Measurements from ENCODE around the gene KRT222. TPM values are rescaled to one million over a fixed set of nuclear protein-coding genes. Genes with fewer than 3 reads are reported as not detected.

The KRT222 gene
- total RNA-seq: 1.3 TPM
- long read RNA-seq, partial matches to known transcripts: 0 of 3 reads
- long read RNA-seq, other reads (novel, unspliced or antisense): 0 of 3 reads

GRCh38 chr17:40664582-40665333, at the start of gene KRT222:
Gene KRT222 (minus strand): TSS chr17:40665177. CDS start chr17:40665099, 78 bp downstream.
- H3K27me3 ChIP-seq: peaks cover 24% of the 10 kb centered on the region
- H3K27ac ChIP-seq: no peak within 1 kb of the TSS
- no peaks in the 10 kb centered on the region for H3K4me1 ChIP-seq
- peak within 1 kb of the TSS; percentile 27 for H3K4me3 ChIP-seq
- DNase-seq: no peak
- intact Hi-C loops (cut with DNase I): no loop called here
- no peaks in the 10 kb centered on the region for H3K36me3 ChIP-seq
- TF ChIP-seq, protein P1, sequence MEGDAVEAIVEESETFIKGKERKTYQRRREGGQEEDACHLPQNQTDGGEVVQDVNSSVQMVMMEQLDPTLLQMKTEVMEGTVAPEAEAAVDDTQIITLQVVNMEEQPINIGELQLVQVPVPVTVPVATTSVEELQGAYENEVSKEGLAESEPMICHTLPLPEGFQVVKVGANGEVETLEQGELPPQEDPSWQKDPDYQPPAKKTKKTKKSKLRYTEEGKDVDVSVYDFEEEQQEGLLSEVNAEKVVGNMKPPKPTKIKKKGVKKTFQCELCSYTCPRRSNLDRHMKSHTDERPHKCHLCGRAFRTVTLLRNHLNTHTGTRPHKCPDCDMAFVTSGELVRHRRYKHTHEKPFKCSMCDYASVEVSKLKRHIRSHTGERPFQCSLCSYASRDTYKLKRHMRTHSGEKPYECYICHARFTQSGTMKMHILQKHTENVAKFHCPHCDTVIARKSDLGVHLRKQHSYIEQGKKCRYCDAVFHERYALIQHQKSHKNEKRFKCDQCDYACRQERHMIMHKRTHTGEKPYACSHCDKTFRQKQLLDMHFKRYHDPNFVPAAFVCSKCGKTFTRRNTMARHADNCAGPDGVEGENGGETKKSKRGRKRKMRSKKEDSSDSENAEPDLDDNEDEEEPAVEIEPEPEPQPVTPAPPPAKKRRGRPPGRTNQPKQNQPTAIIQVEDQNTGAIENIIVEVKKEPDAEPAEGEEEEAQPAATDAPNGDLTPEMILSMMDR (IDR thresholded peaks at IDR 0.05): no peak
- H3K9me3 ChIP-seq: no peaks in the 10 kb centered on the region
- no peak for ATAC-seq

DNA sequence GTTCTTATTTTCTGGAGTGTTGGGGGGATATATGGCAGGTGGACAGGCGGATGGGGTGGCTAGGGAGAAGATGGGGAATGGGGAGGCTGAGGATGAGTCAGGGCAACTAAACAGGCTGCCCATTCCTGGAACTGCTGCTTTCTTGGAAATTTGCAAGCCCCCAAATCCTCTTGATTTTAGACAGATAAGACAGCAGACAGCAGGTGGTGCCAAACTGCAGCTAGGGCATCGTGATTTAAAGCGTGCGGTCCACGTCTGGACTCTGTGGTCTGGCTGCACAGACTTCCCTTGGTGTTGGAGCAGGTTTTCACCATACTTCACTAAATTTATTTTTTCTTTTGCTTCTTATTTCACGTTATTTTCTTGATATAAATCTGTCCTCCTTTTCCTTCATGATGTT, 49.5 kb upstream of the KRT222 start:
- no peak for ATAC-seq
- Histone ChIP-seq H3K27ac (no peak overlapping the region), H3K4me3 (no peak overlapping the region), H3K9me3 (no peaks in the 10 kb centered on the region), H3K27me3 (no peaks in the 10 kb centered on the region), H3K36me3 (no peaks in the 10 kb centered on the region), H3K4me1 (no peaks in the 10 kb centered on the region)
- intact Hi-C loops (cut with DNase I): no loop called here
- no peak for DNase-seq
- TF ChIP-seq, protein P1 (IDR thresholded peaks at IDR 0.05): no peak

DNA sequence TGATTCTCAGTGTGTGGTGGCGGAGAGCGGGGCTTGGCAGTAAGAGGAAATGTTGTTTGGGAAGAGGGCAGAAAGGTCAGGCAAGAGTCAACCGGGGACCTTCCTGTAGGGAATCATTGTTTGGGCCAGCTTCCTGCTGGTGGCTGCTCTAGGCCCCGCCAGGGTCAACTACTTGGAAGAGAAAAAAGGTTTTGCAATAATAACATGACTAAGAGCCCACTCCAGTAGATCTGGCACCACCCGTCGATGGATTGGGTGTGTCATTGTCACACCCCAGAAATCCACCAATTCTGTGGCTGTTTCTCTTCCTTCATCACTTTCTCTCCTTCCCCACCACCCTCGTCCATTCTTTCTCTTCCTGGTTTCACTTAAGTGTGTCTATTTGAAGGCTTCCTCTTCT, 42.8 kb upstream of the KRT222 start:
- Histone ChIP-seq H3K27me3 (no peaks in the 10 kb centered on the region), H3K4me3 (no peak overlapping the region), H3K9me3 (no peaks in the 10 kb centered on the region), H3K36me3 (no peaks in the 10 kb centered on the region), H3K27ac (peak overlapping the region; percentile 52), H3K4me1 (peaks cover 7% of the 10 kb centered on the region)
- TF ChIP-seq, protein P1 (IDR thresholded peaks at IDR 0.05): no peak
- DNase-seq (peak; percentile 67), ATAC-seq (peak; percentile 87)
- intact Hi-C loops (cut with DNase I): no loop called here

GRCh38 chr17:40705584-40705983, 40.6 kb upstream of the KRT222 start:
- no peaks in the 10 kb centered on the region for H3K27me3 ChIP-seq
- TF ChIP-seq, protein P1 (IDR thresholded peaks at IDR 0.05): no peak
- peaks cover 7% of the 10 kb centered on the region for H3K4me1 ChIP-seq
- H3K4me3 ChIP-seq: no peak overlapping the region
- intact Hi-C loops (cut with DNase I): no loop called here
- no peaks in the 10 kb centered on the region for H3K9me3 ChIP-seq
- H3K36me3 ChIP-seq: no peaks in the 10 kb centered on the region
- DNase-seq (no peak), ATAC-seq (no peak)
- H3K27ac ChIP-seq: no peak overlapping the region

DNA sequence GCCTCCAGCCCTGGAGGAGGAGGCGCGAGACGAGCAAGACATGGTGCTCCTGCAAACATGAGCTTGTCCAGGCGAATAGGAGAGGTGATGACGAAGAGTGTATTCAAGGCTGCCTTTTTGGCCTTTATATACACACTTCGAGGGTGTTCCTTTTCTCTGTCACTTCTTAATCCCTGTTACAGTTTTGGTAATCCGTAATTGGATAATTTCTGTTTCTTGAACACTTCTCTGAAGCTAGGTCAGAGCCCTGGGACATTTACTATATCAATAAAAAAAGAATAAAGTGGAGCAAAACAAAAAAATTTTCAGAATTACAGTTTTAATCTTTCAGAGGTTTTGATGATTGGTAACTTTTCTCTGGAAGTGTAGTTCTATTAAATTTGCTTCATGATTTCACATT, 38.7 kb upstream of the KRT222 start, which contains the start of gene KRT24:
TSS of gene KRT24 (minus strand) at position 101 of the 400 bp plus-strand sequence. CDS start at position 42, 59 bp downstream.
- no peaks in the 10 kb centered on the region for H3K36me3 ChIP-seq
- H3K4me1 ChIP-seq: peaks cover 7% of the 10 kb centered on the region
- TF ChIP-seq, protein P1 (IDR thresholded peaks at IDR 0.05): no peak
- no peaks in the 10 kb centered on the region for H3K27me3 ChIP-seq
- DNase-seq (no peak), ATAC-seq (no peak)
- no peak within 1 kb of the TSS for H3K27ac ChIP-seq
- intact Hi-C loops (cut with DNase I): no loop called here
- no peak within 1 kb of the TSS for H3K4me3 ChIP-seq
- H3K9me3 ChIP-seq: no peaks in the 10 kb centered on the region
